ENCODE results near the gene FNIP2. TPM values are rescaled to one million over a fixed set of nuclear protein-coding genes. Genes with fewer than 3 reads are reported as not detected.

Gene FNIP2
- total and polyA plus RNA-seq, 10 of the 15 experiments (the other 5 are each of a cell fraction or from before 2014, with no cell fraction given), result 0.03 to 0.38 (median 0.15) TPM

DNA sequence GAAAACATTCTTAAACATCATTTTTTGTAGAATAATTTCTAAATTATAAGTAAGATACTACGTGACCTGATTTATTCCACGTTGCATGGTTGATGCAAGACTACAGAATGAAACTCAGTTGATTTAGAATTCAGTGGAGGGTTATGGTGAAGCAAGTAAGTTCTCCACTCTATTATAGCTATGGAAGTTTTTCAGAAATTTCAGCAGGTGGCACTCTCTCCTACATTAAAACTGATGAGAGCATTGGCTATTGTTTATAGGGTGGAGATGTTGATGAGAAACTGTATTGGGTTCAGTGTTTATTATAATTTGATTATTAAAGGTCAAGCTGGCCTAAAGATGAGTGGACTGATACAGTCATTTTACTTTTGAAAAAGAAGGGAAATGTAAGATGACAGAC lies 88.0 kb downstream of the FNIP2 start:
- ATAC-seq (peak; percentile 78), DNase-seq (ENCODE audit: low read depth, low spot score) (no peak), FAIRE-seq (peak; percentile 88)
- RAD21 ChIA-PET (ENCODE audit: unreplicated experiment), result interaction anchor here (0.5 to 6.0 kb wide), 23 partner anchors 9 to 650 kb away, joined by 3 to 80 read pairs (median 4); no protein-coding TSS in a partner anchor
- H3K9me3 ChIP-seq (replicated peaks; ENCODE audit: control insufficient read depth, insufficient read depth, low read length), result no peaks in the 10 kb centered on the region; the same call in 1 of the 3 replicates
- intact Hi-C loops (cut with micrococcal nuclease; ENCODE audit: unreplicated experiment), result loop anchor here (1.0 kb wide), 4 partner anchors 159 to 589 kb away; no protein-coding TSS in a partner anchor
- SMC1A ChIA-PET (ENCODE audit: uncharacterized antibody, unreplicated experiment), result interaction anchor here (0.6 to 4.9 kb wide), 30 partner anchors 9 to 597 kb away, joined by 3 to 78 read pairs (median 3); no protein-coding TSS in a partner anchor
- in situ Hi-C loops (cut with MboI), result loop anchor here (5.0 kb wide), 3 partner anchors 320 to 590 kb away; no protein-coding TSS in a partner anchor
- H3K4me3 ChIP-seq, result no peak overlapping the region
- H4K20me1 ChIP-seq (ENCODE audit: control insufficient read depth, insufficient read depth), result no peaks in the 10 kb centered on the region
- H3K27ac ChIP-seq (ENCODE audit: control insufficient read depth, insufficient read depth), result no peak overlapping the region
- no TSS peak for BruUV-seq (replicated peaks)
- 0% methylated on average over 2 of the region's 2 CpGs for WGBS (ENCODE audit: insufficient coverage, insufficient replicate concordance, low lambda C conversion rate, missing lambda C conversion rate)
- no peaks in the 10 kb centered on the region for H3K79me2 ChIP-seq (ENCODE audit: control insufficient read depth, insufficient read depth, low read length)
- H3K36me3 ChIP-seq (ENCODE audit: control insufficient read depth in 2 of 2, insufficient read depth in 2 of 2, low read length in 1 of 2), result 0 out of 4 replicates have a peak, but pooled peaks cover 0 to 3% of the 10 kb centered on the region in 2 experiments
- no peak overlapping the region for H3K9ac ChIP-seq (ENCODE audit: control insufficient read depth, insufficient read depth, low read length)
- CTCF ChIA-PET, result interaction anchor here (0.6 to 11.4 kb wide), 38 partner anchors 9 to 584 kb away, joined by 3 to 153 read pairs (median 3); no protein-coding TSS in a partner anchor
- H3K27me3 ChIP-seq (replicated peaks in 1 of 2; ENCODE audit: control insufficient read depth in 2 of 2, insufficient read depth in 2 of 2, low read length in 1 of 2), result no peaks in the 10 kb centered on the region
- no peak overlapping the region for H2AFZ ChIP-seq (ENCODE audit: control insufficient read depth, low read depth, low read length)
- H3K4me2 ChIP-seq (ENCODE audit: control insufficient read depth, insufficient read depth), result no peak overlapping the region
- POLR2A ChIA-PET, result interaction anchor here (0.6 kb wide), 2 partner anchors 74 to 677 kb away, joined by 3 to 4 read pairs; no protein-coding TSS in a partner anchor
- peaks cover 8% of the 10 kb centered on the region for H3K4me1 ChIP-seq (ENCODE audit: control insufficient read depth, insufficient read depth, low read length)
- no peak for TF ChIP-seq IKZF2 (IDR thresholded peaks at IDR 0.05)
- TF ChIP-seq TAF1 (IDR thresholded peaks at IDR 0.05; ENCODE audit: borderline replicate concordance, low read depth, low read length), result no peak
- TF ChIP-seq, protein P1, sequence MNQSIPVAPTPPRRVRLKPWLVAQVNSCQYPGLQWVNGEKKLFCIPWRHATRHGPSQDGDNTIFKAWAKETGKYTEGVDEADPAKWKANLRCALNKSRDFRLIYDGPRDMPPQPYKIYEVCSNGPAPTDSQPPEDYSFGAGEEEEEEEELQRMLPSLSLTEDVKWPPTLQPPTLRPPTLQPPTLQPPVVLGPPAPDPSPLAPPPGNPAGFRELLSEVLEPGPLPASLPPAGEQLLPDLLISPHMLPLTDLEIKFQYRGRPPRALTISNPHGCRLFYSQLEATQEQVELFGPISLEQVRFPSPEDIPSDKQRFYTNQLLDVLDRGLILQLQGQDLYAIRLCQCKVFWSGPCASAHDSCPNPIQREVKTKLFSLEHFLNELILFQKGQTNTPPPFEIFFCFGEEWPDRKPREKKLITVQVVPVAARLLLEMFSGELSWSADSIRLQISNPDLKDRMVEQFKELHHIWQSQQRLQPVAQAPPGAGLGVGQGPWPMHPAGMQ (IDR thresholded peaks at IDR 0.05; ENCODE audit: borderline replicate concordance), result no peak
- TF ChIP-seq ETV6 (conservative IDR thresholded peaks at IDR 0.05 in 1 of 2, IDR thresholded peaks at IDR 0.05 in 1 of 2; ENCODE audit: borderline replicate concordance in 1 of 2, low read depth in 1 of 2), result no peak
- TF ChIP-seq, protein P2, sequence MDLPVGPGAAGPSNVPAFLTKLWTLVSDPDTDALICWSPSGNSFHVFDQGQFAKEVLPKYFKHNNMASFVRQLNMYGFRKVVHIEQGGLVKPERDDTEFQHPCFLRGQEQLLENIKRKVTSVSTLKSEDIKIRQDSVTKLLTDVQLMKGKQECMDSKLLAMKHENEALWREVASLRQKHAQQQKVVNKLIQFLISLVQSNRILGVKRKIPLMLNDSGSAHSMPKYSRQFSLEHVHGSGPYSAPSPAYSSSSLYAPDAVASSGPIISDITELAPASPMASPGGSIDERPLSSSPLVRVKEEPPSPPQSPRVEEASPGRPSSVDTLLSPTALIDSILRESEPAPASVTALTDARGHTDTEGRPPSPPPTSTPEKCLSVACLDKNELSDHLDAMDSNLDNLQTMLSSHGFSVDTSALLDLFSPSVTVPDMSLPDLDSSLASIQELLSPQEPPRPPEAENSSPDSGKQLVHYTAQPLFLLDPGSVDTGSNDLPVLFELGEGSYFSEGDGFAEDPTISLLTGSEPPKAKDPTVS (IDR thresholded peaks at IDR 0.05; ENCODE audit: low read depth, low read length), result no peak
- TF ChIP-seq, protein P3, sequence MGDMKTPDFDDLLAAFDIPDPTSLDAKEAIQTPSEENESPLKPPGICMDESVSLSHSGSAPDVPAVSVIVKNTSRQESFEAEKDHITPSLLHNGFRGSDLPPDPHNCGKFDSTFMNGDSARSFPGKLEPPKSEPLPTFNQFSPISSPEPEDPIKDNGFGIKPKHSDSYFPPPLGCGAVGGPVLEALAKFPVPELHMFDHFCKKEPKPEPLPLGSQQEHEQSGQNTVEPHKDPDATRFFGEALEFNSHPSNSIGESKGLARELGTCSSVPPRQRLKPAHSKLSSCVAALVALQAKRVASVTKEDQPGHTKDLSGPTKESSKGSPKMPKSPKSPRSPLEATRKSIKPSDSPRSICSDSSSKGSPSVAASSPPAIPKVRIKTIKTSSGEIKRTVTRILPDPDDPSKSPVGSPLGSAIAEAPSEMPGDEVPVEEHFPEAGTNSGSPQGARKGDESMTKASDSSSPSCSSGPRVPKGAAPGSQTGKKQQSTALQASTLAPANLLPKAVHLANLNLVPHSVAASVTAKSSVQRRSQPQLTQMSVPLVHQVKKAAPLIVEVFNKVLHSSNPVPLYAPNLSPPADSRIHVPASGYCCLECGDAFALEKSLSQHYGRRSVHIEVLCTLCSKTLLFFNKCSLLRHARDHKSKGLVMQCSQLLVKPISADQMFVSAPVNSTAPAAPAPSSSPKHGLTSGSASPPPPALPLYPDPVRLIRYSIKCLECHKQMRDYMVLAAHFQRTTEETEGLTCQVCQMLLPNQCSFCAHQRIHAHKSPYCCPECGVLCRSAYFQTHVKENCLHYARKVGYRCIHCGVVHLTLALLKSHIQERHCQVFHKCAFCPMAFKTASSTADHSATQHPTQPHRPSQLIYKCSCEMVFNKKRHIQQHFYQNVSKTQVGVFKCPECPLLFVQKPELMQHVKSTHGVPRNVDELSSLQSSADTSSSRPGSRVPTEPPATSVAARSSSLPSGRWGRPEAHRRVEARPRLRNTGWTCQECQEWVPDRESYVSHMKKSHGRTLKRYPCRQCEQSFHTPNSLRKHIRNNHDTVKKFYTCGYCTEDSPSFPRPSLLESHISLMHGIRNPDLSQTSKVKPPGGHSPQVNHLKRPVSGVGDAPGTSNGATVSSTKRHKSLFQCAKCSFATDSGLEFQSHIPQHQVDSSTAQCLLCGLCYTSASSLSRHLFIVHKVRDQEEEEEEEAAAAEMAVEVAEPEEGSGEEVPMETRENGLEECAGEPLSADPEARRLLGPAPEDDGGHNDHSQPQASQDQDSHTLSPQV (IDR thresholded peaks at IDR 0.05), result 0 out of 2 replicates have a peak, but pooled peaks have one; percentile 12
- TF ChIP-seq ZNF24 (IDR thresholded peaks at IDR 0.05), result peak; percentile 30; the same call in 1 of the 2 replicates
- TF ChIP-seq PAX5 (IDR thresholded peaks at IDR 0.05; ENCODE audit: borderline replicate concordance, low read depth, low read length), result no peak
- TF ChIP-seq, protein P4, sequence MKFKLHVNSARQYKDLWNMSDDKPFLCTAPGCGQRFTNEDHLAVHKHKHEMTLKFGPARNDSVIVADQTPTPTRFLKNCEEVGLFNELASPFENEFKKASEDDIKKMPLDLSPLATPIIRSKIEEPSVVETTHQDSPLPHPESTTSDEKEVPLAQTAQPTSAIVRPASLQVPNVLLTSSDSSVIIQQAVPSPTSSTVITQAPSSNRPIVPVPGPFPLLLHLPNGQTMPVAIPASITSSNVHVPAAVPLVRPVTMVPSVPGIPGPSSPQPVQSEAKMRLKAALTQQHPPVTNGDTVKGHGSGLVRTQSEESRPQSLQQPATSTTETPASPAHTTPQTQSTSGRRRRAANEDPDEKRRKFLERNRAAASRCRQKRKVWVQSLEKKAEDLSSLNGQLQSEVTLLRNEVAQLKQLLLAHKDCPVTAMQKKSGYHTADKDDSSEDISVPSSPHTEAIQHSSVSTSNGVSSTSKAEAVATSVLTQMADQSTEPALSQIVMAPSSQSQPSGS (IDR thresholded peaks at IDR 0.05; ENCODE audit: low read length), result no peak
- TF ChIP-seq, protein P5, sequence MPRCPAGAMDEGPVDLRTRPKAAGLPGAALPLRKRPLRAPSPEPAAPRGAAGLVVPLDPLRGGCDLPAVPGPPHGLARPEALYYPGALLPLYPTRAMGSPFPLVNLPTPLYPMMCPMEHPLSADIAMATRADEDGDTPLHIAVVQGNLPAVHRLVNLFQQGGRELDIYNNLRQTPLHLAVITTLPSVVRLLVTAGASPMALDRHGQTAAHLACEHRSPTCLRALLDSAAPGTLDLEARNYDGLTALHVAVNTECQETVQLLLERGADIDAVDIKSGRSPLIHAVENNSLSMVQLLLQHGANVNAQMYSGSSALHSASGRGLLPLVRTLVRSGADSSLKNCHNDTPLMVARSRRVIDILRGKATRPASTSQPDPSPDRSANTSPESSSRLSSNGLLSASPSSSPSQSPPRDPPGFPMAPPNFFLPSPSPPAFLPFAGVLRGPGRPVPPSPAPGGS (IDR thresholded peaks at IDR 0.05; ENCODE audit: borderline replicate concordance, insufficient read depth, low read depth, low read length, poor library complexity, severe bottlenecking), result no peak
- no peak for TF ChIP-seq BCL11A (IDR thresholded peaks at IDR 0.05; ENCODE audit: low read depth, low read length)
- no peak for TF ChIP-seq JUND (IDR thresholded peaks at IDR 0.05; ENCODE audit: low read depth, low read length)
- no peak for TF ChIP-seq WRNIP1 (IDR thresholded peaks at IDR 0.05; ENCODE audit: borderline replicate concordance, low read depth, low read length)

Data from GM12878 (cell line).